HCT116 (cell line): ENCODE results near the gene DIDO1. TPM values are rescaled to one million over a fixed set of nuclear protein-coding genes. Genes with fewer than 3 reads are reported as not detected.
A peak's percentile ranks its signal among the peaks of the same experiment; 100 is the strongest.
"Not testable (repeated sequence)": the region's sequence is repeated elsewhere in the genome, so short reads cannot be mapped to it uniquely, and the experiment has no call there.

Source experiments
- ATAC-seq: fragments of 200-7000 bp; cut with Tn5 transposase; 2 replicates; pipeline ENCODE4 v1.9.1; 2020; ENCODE audit warnings: mild to moderate bottlenecking, moderate library complexity
- BruUV-seq: library from RNA; stranded (reverse); fragments of 400-500 nt; replicated peaks from 2 replicates; lab custom pipeline; 2021; lab: Mats Ljungman, UMichigan
- CTCF ChIA-PET: fragments of 300-600 bp; sonication (Branson Sonifier 250); formaldehyde crosslinking; loops from one replicate; lab custom pipeline; 2021; ENCODE audit warnings: antibody characterized with exemption; lab: Charles Lee
- POLR2A ChIA-PET: fragments of 300-600, 350-600 bp; sonication (Branson Sonifier 250); formaldehyde crosslinking; loops from one replicate; lab custom pipeline; 2021; ENCODE audit warnings: antibody characterized with exemption; lab: Charles Lee
- RAD21 ChIA-PET, 2 experiments: fragments of 300-600 bp; sonication (Branson Sonifier 250); formaldehyde crosslinking; loops; one replicate each; lab custom pipeline; 2023; ENCODE audit warnings: low total read pairs in 2 of 2; ENCODE audit not compliant: uncharacterized antibody in 2 of 2, unreplicated experiment in 2 of 2, low non-redundant PET in 1 of 2; lab: Charles Lee
- DNase-seq: peaks from one replicate; pipeline ENCODE4 v3.0.0-alpha.2; 2010; ENCODE audit warnings: low read depth, low spot score
- H2AFZ ChIP-seq: fragments of 200-600 bp; shearing (Covaris generic), sonication (generic); 2 replicates; pipeline ENCODE4 v1.6.1; 2017; ENCODE audit warnings: low read depth, mixed run types, mixed read lengths, antibody characterized with exemption, low read length; ENCODE audit not compliant: poor library complexity, severe bottlenecking
- H3K27ac ChIP-seq: 2 replicates; pipeline ENCODE4 v1.5.1; 2012; ENCODE audit warnings: low read depth, low read length
- H3K27me3 ChIP-seq: fragments of 200-600 bp; sonication (generic); 2 replicates; pipeline ENCODE4 v1.6.1; 2016; ENCODE audit warnings: mixed run types, low read length, mixed read lengths; ENCODE audit not compliant: insufficient read depth
- H3K36me3 ChIP-seq, 2 experiments: fragments of 200-500 bp in 1 of 2; fragments of 200-600 bp in 1 of 2; sonication (Bioruptor generic) in 1 of 2; sonication (generic) in 1 of 2; 2 replicates each; pipeline versions ENCODE4 v1.5.1 to v1.6.1; 2014 to 2016; ENCODE audit warnings: low read length in 2 of 2, inconsistent platforms in 1 of 2, mixed read lengths in 1 of 2, mixed run types in 1 of 2; ENCODE audit not compliant: insufficient read depth in 2 of 2, control insufficient read depth in 1 of 2
- H3K4me1 ChIP-seq, 2 experiments: fragments of 200-600 bp in 1 of 2; sonication (generic) in 1 of 2; 2 replicates each; pipeline versions ENCODE4 v1.5.1 to v1.6.1; 2012 to 2017; ENCODE audit warnings: low read length in 2 of 2, inconsistent platforms in 1 of 2, mild to moderate bottlenecking in 1 of 2, mixed read lengths in 1 of 2, mixed run types in 1 of 2, moderate library complexity in 1 of 2; ENCODE audit not compliant: insufficient read depth in 2 of 2, control insufficient read depth in 1 of 2
- H3K4me2 ChIP-seq: fragments of 200-600 bp; sonication (generic); 2 replicates; pipeline ENCODE4 v1.6.1; 2017; ENCODE audit warnings: mixed run types, low read length, mixed read lengths
- H3K4me3 ChIP-seq, 2 experiments: fragments of 200-600 bp in 1 of 2; sonication (generic) in 1 of 2; replicated peaks in 1 of 2; 2 replicates each; pipeline ENCODE4 v1.5.1; 2011 to 2016; ENCODE audit warnings: low read length in 2 of 2, control low read depth in 1 of 2, low read depth in 1 of 2, mild to moderate bottlenecking in 1 of 2, mixed read lengths in 1 of 2, mixed run types in 1 of 2
- H3K79me2 ChIP-seq: fragments of 200-600 bp; sonication (generic); 2 replicates; pipeline ENCODE4 v1.6.1; 2017; ENCODE audit warnings: mild to moderate bottlenecking, mixed run types, low read length, moderate library complexity, mixed read lengths; ENCODE audit not compliant: insufficient read depth
- H3K9ac ChIP-seq: fragments of 200-600 bp; sonication (generic); 2 replicates; pipeline ENCODE4 v1.6.1; 2016; ENCODE audit warnings: low read length, mixed read lengths
- H3K9me2 ChIP-seq: fragments of 200-600 bp; sonication (generic), shearing (Covaris generic); 2 replicates; pipeline ENCODE4 v1.6.1; 2017; ENCODE audit warnings: mixed run types, mild to moderate bottlenecking, moderate library complexity; ENCODE audit not compliant: insufficient read depth
- H3K9me3 ChIP-seq, 2 experiments: fragments of 200-500 bp in 1 of 2; fragments of 200-600 bp in 1 of 2; sonication (Bioruptor generic) in 1 of 2; sonication (generic) in 1 of 2; 2 replicates each; pipeline ENCODE4 v1.6.1; 2014 to 2017; ENCODE audit warnings: low read length in 2 of 2, mixed read lengths in 2 of 2, inconsistent platforms in 1 of 2, low read depth in 1 of 2, mild to moderate bottlenecking in 1 of 2, mixed run types in 1 of 2, moderate library complexity in 1 of 2; ENCODE audit not compliant: control insufficient read depth in 1 of 2, insufficient read depth in 1 of 2
- H4K20me1 ChIP-seq: fragments of 200-600 bp; sonication (generic), shearing (Covaris generic); 2 replicates; pipeline ENCODE4 v1.6.1; 2017; ENCODE audit warnings: mixed run types, mild to moderate bottlenecking, moderate library complexity; ENCODE audit not compliant: insufficient read depth
- CTCF ChIP-seq, 3 experiments: fragments of 200-600 bp in 1 of 3; sonication (generic) in 1 of 3; IDR thresholded peaks in 2 of 3; conservative IDR thresholded peaks in 1 of 3; 2 replicates each; pipeline ENCODE4 v1.5.1; 2012 to 2017; ENCODE audit warnings: low read depth in 2 of 3, low read length in 2 of 3, antibody characterized with exemption in 1 of 3, borderline replicate concordance in 1 of 3, control low read depth in 1 of 3, mild to moderate bottlenecking in 1 of 3, mixed read lengths in 1 of 3, mixed run types in 1 of 3, moderate library complexity in 1 of 3; ENCODE audit not compliant: insufficient read depth in 1 of 3
- MAX ChIP-seq: IDR thresholded peaks from 2 replicates; pipeline ENCODE4 v1.6.1; 2012
- POLR2AphosphoS5 ChIP-seq: IDR thresholded peaks from 2 replicates; pipeline ENCODE4 v1.6.1; 2011; ENCODE audit warnings: mild to moderate bottlenecking, low read depth, low read length, moderate library complexity
- RAD21 ChIP-seq: IDR thresholded peaks from 2 replicates; pipeline ENCODE4 v1.6.1; 2012; ENCODE audit warnings: low read depth, mild to moderate bottlenecking
- intact Hi-C: fragments of 100-400 bp; cut with micrococcal nuclease; formaldehyde crosslinking; loops from 2 replicates; pipeline ENCODE4 v1.10.0; 2022
- total RNA-seq: library from RNA; stranded (reverse); gene quantifications from one replicate; pipeline ENCODE4 v1.2.1, GENCODE V29; 2021; ENCODE audit not compliant: unreplicated experiment

DIDO1 gene
- total RNA-seq, 1 experiment from 2014 or later = 41.4 TPM

GRCh38 chr20:62873681-62874031 is 52.6 kb downstream of the DIDO1 start:
- H3K4me2 ChIP-seq = peak overlapping the region; percentile 80
- not testable (repeated sequence) for BruUV-seq

More at GRCh38 chr20:62873681-62874031, 52.6 kb downstream of the DIDO1 start:
- RAD21 ChIA-PET = interaction anchor here in 1 of 2 experiments (0.6 kb wide), 1 partner anchor 162 kb away, joined by 3 read pairs; no protein-coding TSS in a partner anchor
- intact Hi-C loops = loop anchor here (1.0 kb wide), 1 partner anchor 136 kb away; no protein-coding TSS in a partner anchor
- peak; percentile 49 for DNase-seq
- H3K36me3 ChIP-seq, H3K9me3 ChIP-seq, ATAC-seq, H3K27me3 ChIP-seq, H3K79me2 ChIP-seq, H3K9me2 ChIP-seq, H4K20me1 ChIP-seq, H2AFZ ChIP-seq: not testable (repeated sequence)
- POLR2A ChIA-PET = interaction anchor here (1.8 kb wide), 1 partner anchor 11 kb away, joined by 4 read pairs; no protein-coding TSS in a partner anchor
- TF ChIP-seq RAD21 (peak; percentile 71), CTCF (IDR thresholded peaks at IDR 0.05 in 2 of 3, conservative IDR thresholded peaks at IDR 0.05 in 1 of 3; ENCODE audit: borderline replicate concordance in 1 of 3, insufficient read depth in 1 of 3, low read depth in 2 of 3, low read length in 2 of 3) (peak; percentile 52 to 67 (median 58)), MAX (peak; percentile 29; the same call in 1 of the 2 replicates), POLR2AphosphoS5 (peak; percentile 16; the same call in 1 of the 2 replicates)
- Histone ChIP-seq H3K9ac (peak overlapping the region; percentile 66; the same call in 1 of the 2 replicates), H3K4me3 (peak overlapping the region in 1 of 2 experiments; percentile 37; a peak in 2 of 4 replicates), H3K4me1 (peaks cover 13 to 26% of the 10 kb centered on the region in 2 experiments), H3K27ac (peak overlapping the region; percentile 85)
- CTCF ChIA-PET = interaction anchor here (0.7 to 2.3 kb wide), 3 partner anchors 9 to 28 kb away, joined by 3 to 10 read pairs (median 3); partner anchors contain the start of gene TCFL5
